ENCODE measurements around the gene SLC22A2. TPM values are rescaled to one million over a fixed set of nuclear protein-coding genes. Genes with fewer than 3 reads are reported as not detected.

The SLC22A2 gene
- polyA plus RNA-seq, 1 experiment = not detected

GRCh38 chr6:160221918-160222317 lies 36.7 kb downstream of the SLC22A2 start:
- no peak overlapping the region for H3K4me3 ChIP-seq (ENCODE audit: low read depth, low read length)
- ChIA-PET CTCF (no interaction called here), POLR2A (no interaction called here)
- DNase-seq (ENCODE audit: low read depth) = no peak
- H3K36me3 ChIP-seq (ENCODE audit: control insufficient read depth, insufficient read depth, low read length) = no peaks in the 10 kb centered on the region
- H3K27me3 ChIP-seq (ENCODE audit: control insufficient read depth, insufficient read depth, low read length) = no peaks in the 10 kb centered on the region
- TF ChIP-seq, protein P1, sequence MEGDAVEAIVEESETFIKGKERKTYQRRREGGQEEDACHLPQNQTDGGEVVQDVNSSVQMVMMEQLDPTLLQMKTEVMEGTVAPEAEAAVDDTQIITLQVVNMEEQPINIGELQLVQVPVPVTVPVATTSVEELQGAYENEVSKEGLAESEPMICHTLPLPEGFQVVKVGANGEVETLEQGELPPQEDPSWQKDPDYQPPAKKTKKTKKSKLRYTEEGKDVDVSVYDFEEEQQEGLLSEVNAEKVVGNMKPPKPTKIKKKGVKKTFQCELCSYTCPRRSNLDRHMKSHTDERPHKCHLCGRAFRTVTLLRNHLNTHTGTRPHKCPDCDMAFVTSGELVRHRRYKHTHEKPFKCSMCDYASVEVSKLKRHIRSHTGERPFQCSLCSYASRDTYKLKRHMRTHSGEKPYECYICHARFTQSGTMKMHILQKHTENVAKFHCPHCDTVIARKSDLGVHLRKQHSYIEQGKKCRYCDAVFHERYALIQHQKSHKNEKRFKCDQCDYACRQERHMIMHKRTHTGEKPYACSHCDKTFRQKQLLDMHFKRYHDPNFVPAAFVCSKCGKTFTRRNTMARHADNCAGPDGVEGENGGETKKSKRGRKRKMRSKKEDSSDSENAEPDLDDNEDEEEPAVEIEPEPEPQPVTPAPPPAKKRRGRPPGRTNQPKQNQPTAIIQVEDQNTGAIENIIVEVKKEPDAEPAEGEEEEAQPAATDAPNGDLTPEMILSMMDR (IDR thresholded peaks at IDR 0.05; ENCODE audit: insufficient read depth, low read depth, low read length) = no peak

DNA sequence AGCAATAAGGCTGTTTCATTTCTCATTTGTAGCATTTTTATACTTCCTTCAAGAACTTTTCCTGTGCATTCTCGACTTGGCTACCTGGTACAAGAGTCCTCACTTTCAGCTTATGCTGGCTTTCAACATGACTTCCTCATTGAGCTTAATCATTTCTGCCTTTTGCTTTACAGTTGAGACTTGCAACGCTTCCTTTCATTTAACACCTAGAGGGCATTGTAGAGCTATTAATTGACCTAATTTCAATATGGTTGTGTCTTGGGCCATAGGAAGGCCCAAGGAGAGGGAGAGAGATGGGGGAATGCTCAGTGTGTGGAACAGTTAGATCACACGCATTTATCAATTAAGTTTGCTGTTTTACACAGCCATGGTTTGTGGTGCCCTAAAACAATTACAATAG lies 37.2 kb downstream of the SLC22A2 start:
- DNase-seq (ENCODE audit: low read depth) = no peak
- CTCF ChIA-PET = no interaction called here
- Histone ChIP-seq H3K4me3 (ENCODE audit: low read depth, low read length) (no peak overlapping the region), H3K36me3 (ENCODE audit: control insufficient read depth, insufficient read depth, low read length) (no peaks in the 10 kb centered on the region), H3K27me3 (ENCODE audit: control insufficient read depth, insufficient read depth, low read length) (no peaks in the 10 kb centered on the region)
- TF ChIP-seq, protein P1 (IDR thresholded peaks at IDR 0.05; ENCODE audit: insufficient read depth, low read depth, low read length) = no peak
- POLR2A ChIA-PET = no interaction called here

DNA sequence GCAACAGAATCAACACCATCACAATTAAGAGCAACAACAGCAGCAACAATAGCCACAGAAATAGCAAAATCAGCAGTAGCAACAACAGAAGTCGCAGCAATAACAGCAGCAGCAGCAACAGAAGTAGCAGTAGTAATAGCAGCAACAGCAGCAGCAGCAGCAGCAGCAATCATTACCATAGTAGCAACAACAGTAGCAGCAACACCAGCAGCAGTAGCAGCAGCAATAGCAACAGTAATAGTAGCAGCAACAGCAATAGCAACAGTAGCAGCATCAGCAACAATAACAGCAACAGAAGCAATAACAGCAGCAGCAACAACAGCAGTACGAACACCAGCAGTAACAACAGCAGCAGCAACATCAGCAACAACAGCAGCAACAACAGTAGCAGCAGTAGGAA lies 39.8 kb downstream of the SLC22A2 start:
- Histone ChIP-seq H3K27me3 (ENCODE audit: control insufficient read depth, insufficient read depth, low read length) (no peaks in the 10 kb centered on the region), H3K36me3 (ENCODE audit: control insufficient read depth, insufficient read depth, low read length) (no peaks in the 10 kb centered on the region), H3K4me3 (ENCODE audit: low read depth, low read length) (no peak overlapping the region)
- DNase-seq (ENCODE audit: low read depth) = no peak
- POLR2A ChIA-PET = no interaction called here
- CTCF ChIA-PET = no interaction called here
- TF ChIP-seq, protein P1 (IDR thresholded peaks at IDR 0.05; ENCODE audit: insufficient read depth, low read depth, low read length) = no peak

- Histone ChIP-seq H3K4me3 (ENCODE audit: low read depth, low read length) (no peak overlapping the region), H3K36me3 (ENCODE audit: control insufficient read depth, insufficient read depth, low read length) (no peaks in the 10 kb centered on the region), H3K27me3 (ENCODE audit: control insufficient read depth, insufficient read depth, low read length) (no peaks in the 10 kb centered on the region)
- ChIA-PET CTCF (interaction anchor here (0.6 kb wide), 1 partner anchor 15 kb away, joined by 4 read pairs; no protein-coding TSS in a partner anchor), POLR2A (no interaction called here)
- no peak for DNase-seq (ENCODE audit: low read depth)
- TF ChIP-seq, protein P1 (IDR thresholded peaks at IDR 0.05; ENCODE audit: insufficient read depth, low read depth, low read length) = no peak
Observed at GRCh38 chr6:160217863-160218262, 40.8 kb downstream of the SLC22A2 start.

- Histone ChIP-seq H3K36me3 (ENCODE audit: control insufficient read depth, insufficient read depth, low read length) (no peaks in the 10 kb centered on the region), H3K27me3 (ENCODE audit: control insufficient read depth, insufficient read depth, low read length) (no peaks in the 10 kb centered on the region), H3K4me3 (ENCODE audit: low read depth, low read length) (no peak overlapping the region)
- POLR2A ChIA-PET = no interaction called here
- CTCF ChIA-PET = no interaction called here
- DNase-seq (ENCODE audit: low read depth) = no peak
- TF ChIP-seq, protein P1 (IDR thresholded peaks at IDR 0.05; ENCODE audit: insufficient read depth, low read depth, low read length) = no peak
Observed at GRCh38 chr6:160217073-160217472, 41.5 kb downstream of the SLC22A2 start.

Measured in BJ (cell line).